T-helper 17 cell (primary cell): ENCODE results near the gene KCND3. TPM values are rescaled to one million over a fixed set of nuclear protein-coding genes. Genes with fewer than 3 reads are reported as not detected.

Experiments used
- ATAC-seq: fragments of 150-1000 bp; cut with Tn5 transposase; 2 replicates; pipeline ENCODE4 v1.10.0; 2021; ENCODE audit warnings: mild to moderate bottlenecking, moderate library complexity
- DNase-seq, 3 donors: peaks; one replicate each; pipeline versions ENCODE4 v3.0.0 to v3.0.0-alpha.2; 2020 to 2021
- H3K9me3 ChIP-seq: one replicate; pipeline ENCODE4 v1.7.0; 2013; ENCODE audit warnings: low read length, mild to moderate bottlenecking; ENCODE audit not compliant: control insufficient read depth, poor library complexity, severe bottlenecking
- H3K27ac Mint-ChIP-seq: one replicate; pipeline ENCODE4 v1.8.0; 2022; ENCODE audit warnings: mild to moderate bottlenecking, moderate library complexity, mixed read lengths
- H3K27me3 Mint-ChIP-seq: one replicate; pipeline ENCODE4 v1.8.0; 2022; ENCODE audit warnings: mixed read lengths
- H3K36me3 Mint-ChIP-seq: one replicate; pipeline ENCODE4 v1.8.0; 2022; ENCODE audit warnings: low read depth, mixed read lengths
- H3K4me1 Mint-ChIP-seq: one replicate; pipeline ENCODE4 v1.8.0; 2022; ENCODE audit warnings: mild to moderate bottlenecking, mixed read lengths
- H3K4me3 Mint-ChIP-seq: one replicate; pipeline ENCODE4 v1.8.0; 2022; ENCODE audit warnings: mild to moderate bottlenecking, moderate library complexity, mixed read lengths
- total RNA-seq, 4 donors: library from RNA in 2 of 4; stranded (reverse) in 2 of 4; gene quantifications; one replicate each; pipeline ENCODE4 v1.2.3 and lab custom pipeline; 2022 to 2026

The KCND3 gene
- total RNA-seq, 2 donors from 2014 or later = 0.12 to 2.2 TPM

- no peaks in the 10 kb centered on the region for H3K9me3 ChIP-seq
- ATAC-seq (no peak), DNase-seq (no peak)
- peaks cover 5% of the 10 kb centered on the region for H3K36me3 Mint-ChIP-seq
- no peak overlapping the region for H3K27ac Mint-ChIP-seq
- peaks cover 47% of the 10 kb centered on the region for H3K27me3 Mint-ChIP-seq
- no peak overlapping the region for H3K4me3 Mint-ChIP-seq
- no peaks in the 10 kb centered on the region for H3K4me1 Mint-ChIP-seq
These were observed 163.2 kb downstream of the KCND3 start for GRCh38 chr1:111826278-111826677.

DNA sequence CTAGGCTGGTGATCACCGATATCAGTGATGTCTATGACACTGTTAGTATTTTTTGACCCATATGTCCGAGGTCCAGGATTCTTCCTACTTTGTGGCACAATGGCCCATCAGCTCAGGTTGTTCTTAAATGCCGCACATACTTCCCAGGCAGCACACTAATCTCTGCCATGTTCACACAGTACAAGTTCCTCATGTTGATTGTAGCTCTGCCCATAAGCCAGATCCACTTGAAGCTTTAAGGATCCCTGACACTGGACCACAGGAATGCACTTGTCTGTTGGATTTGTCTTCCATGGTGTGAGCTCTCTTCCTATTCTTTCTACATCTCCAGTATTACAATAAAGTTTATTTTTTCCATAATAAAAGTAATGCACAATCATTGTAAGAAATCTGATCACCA lies 164.3 kb downstream of the KCND3 start:
- no peak overlapping the region for H3K4me3 Mint-ChIP-seq
- DNase-seq = no peak
- H3K36me3 Mint-ChIP-seq = peaks cover 5% of the 10 kb centered on the region
- no peaks in the 10 kb centered on the region for H3K9me3 ChIP-seq
- no peak overlapping the region for H3K27ac Mint-ChIP-seq
- no peaks in the 10 kb centered on the region for H3K4me1 Mint-ChIP-seq
- no peak for ATAC-seq
- H3K27me3 Mint-ChIP-seq = peaks cover 42% of the 10 kb centered on the region

GRCh38 chr1:111822138-111822537 lies 167.3 kb downstream of the KCND3 start:
- ATAC-seq = no peak
- no peak for DNase-seq
- no peak overlapping the region for H3K4me3 Mint-ChIP-seq
- peaks cover 4% of the 10 kb centered on the region for H3K36me3 Mint-ChIP-seq
- no peak overlapping the region for H3K27ac Mint-ChIP-seq
- no peaks in the 10 kb centered on the region for H3K9me3 ChIP-seq
- peaks cover 32% of the 10 kb centered on the region for H3K27me3 Mint-ChIP-seq
- no peaks in the 10 kb centered on the region for H3K4me1 Mint-ChIP-seq

DNA sequence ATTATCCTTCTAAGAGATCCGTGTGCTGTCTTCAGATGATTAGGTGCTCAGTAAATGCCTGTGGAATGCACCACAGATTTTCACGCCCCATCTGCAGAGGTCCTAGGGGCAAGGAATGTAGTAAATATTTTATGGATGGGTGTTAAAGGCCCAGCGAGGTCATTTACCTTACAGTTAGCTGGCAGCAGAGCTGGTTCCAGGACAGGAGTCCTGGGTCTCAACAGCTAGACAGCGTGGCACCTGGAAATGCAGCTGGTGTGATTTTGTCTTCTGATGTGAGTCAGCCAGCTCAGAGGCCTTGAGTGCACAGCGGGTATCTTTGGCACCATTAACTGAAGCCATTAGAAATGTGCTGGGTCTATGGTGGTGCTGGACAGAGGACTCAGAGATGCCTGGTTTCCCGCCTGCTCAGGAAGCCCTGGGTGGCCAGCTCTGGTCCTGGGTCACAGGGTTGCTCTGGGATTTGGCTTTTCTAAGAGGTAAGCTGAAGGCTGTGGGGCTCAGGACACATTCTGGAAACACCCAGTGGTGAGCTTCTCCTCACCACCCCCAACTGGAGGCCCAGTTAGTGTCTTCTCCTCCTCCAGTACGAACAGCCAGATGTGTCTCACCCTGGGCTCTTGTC lies 168.2 kb downstream of the KCND3 start:
- Mint-ChIP-seq H3K4me1 (no peaks in the 10 kb centered on the region), H3K27me3 (peaks cover 32% of the 10 kb centered on the region)

GRCh38 chr1:111819566-111820263 lies 169.8 kb downstream of the KCND3 start:
- no peaks in the 10 kb centered on the region for H3K9me3 ChIP-seq
- ATAC-seq (no peak), DNase-seq (no peak)
- H3K4me3 Mint-ChIP-seq = no peak overlapping the region
- no peaks in the 10 kb centered on the region for H3K4me1 Mint-ChIP-seq
- H3K27me3 Mint-ChIP-seq = peaks cover 44% of the 10 kb centered on the region
- H3K27ac Mint-ChIP-seq = no peak overlapping the region
- peaks cover 4% of the 10 kb centered on the region for H3K36me3 Mint-ChIP-seq

More for the DNA sequence above, 168.2 kb downstream of the KCND3 start:
- no peak for DNase-seq
- Mint-ChIP-seq H3K36me3 (peaks cover 4% of the 10 kb centered on the region), H3K4me3 (no peak overlapping the region), H3K27ac (no peak overlapping the region)
- ATAC-seq = no peak
- no peaks in the 10 kb centered on the region for H3K9me3 ChIP-seq

- DNase-seq = no peak
- no peak for ATAC-seq
- H3K36me3 Mint-ChIP-seq = peaks cover 4% of the 10 kb centered on the region
- peaks cover 3% of the 10 kb centered on the region for H3K4me1 Mint-ChIP-seq
- peaks cover 48% of the 10 kb centered on the region for H3K27me3 Mint-ChIP-seq
- H3K27ac Mint-ChIP-seq = no peak overlapping the region
- H3K9me3 ChIP-seq = no peaks in the 10 kb centered on the region
- no peak overlapping the region for H3K4me3 Mint-ChIP-seq
These were observed 170.9 kb downstream of the KCND3 start for GRCh38 chr1:111818546-111818945.

- Mint-ChIP-seq H3K4me3 (no peak overlapping the region), H3K36me3 (peaks cover 4% of the 10 kb centered on the region), H3K27ac (no peak overlapping the region), H3K4me1 (peaks cover 3% of the 10 kb centered on the region), H3K27me3 (peaks cover 48% of the 10 kb centered on the region)
- H3K9me3 ChIP-seq = no peaks in the 10 kb centered on the region
- DNase-seq (no peak), ATAC-seq (no peak)
These were observed 171.4 kb downstream of the KCND3 start for GRCh38 chr1:111818081-111818480.

DNA sequence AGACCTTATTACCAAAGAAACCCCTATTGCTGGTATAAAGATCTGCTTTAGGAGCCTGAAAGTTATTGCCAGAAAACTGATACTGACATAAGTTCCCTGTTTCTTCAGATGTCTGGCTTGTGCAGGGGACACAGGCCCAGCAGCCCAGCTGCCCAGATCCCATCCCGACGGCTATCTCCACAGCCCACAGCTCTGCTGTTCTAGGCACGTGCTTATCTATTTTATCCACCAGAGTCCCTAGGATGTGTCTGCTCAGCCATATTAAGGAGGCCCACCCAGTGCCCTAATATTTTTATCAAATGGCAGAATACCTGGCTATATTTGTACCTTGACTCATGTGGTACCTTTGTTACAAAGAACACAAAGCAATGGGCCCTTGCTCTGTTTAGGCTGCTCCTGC lies 174.8 kb downstream of the KCND3 start:
- H3K27me3 Mint-ChIP-seq = peaks cover 43% of the 10 kb centered on the region
- H3K4me1 Mint-ChIP-seq = peaks cover 3% of the 10 kb centered on the region
- H3K4me3 Mint-ChIP-seq = no peak overlapping the region
- ATAC-seq = no peak
- H3K36me3 Mint-ChIP-seq = peaks cover 5% of the 10 kb centered on the region
- H3K9me3 ChIP-seq = no peaks in the 10 kb centered on the region
- no peak for DNase-seq
- no peak overlapping the region for H3K27ac Mint-ChIP-seq

DNA sequence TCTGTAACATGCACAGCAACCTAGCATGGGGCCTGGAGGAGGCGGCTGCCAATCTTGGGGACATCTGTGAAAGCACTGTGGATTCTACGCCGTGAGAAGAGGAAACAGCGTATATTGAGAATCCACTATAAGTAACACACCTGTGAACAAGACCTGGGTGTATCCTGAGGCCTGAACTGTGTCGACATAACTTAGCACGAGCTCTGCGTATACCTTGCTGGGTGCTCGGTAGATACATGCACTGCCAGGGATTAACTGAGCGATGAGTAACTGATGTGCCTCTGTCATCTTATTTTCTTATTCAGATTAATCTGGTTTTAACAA lies 175.2 kb downstream of the KCND3 start:
- ATAC-seq (no peak), DNase-seq (no peak)
- peaks cover 43% of the 10 kb centered on the region for H3K27me3 Mint-ChIP-seq
- no peak overlapping the region for H3K27ac Mint-ChIP-seq
- H3K4me3 Mint-ChIP-seq = no peak overlapping the region
- H3K9me3 ChIP-seq = no peaks in the 10 kb centered on the region
- H3K36me3 Mint-ChIP-seq = peaks cover 5% of the 10 kb centered on the region
- peaks cover 3% of the 10 kb centered on the region for H3K4me1 Mint-ChIP-seq

DNA sequence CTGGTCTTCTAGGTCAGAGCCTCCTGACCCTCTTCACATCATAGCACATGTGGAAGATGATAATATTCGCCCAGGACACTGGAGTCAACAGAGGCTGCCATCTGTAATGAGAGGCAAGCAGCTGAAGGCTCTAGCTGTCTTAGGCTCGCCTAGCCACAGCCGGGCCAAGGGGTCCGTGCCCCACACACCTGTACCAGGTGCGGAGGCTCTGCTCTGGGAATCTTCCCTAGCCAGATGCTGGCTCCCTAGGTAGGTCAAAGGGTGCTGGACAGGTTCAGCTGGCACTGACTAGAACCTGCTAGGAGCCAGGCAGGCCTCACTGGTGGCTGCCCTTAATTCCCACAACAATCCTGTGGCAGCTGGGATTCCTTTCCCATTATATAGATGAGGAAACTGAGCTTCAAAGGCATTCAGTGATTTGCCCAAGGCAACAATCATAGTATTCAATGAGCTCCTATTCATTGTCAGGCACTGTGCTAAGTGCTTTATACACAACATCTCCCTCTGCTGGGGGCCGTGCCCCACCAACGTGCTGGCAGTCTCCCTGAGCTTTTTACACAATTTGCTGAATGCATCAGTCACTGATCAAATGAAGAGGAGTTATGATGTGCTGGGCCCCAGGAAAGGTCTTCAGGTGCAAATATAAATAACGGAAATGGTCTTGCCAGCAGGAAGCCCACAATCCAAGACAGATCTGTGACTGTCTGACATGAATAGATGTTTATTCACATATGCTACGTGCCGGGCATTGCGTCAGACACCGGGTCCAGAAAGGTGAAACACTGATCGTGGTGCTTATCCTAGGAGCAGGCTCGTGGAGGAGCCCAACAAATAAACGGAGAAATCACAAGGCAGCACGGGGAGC lies 175.8 kb downstream of the KCND3 start:
- ATAC-seq (no peak), DNase-seq (no peak)
- Mint-ChIP-seq H3K27ac (peak overlapping the region; percentile 29), H3K4me3 (no peak overlapping the region), H3K27me3 (peaks cover 38% of the 10 kb centered on the region), H3K4me1 (peaks cover 3% of the 10 kb centered on the region), H3K36me3 (peaks cover 5% of the 10 kb centered on the region)
- H3K9me3 ChIP-seq = no peaks in the 10 kb centered on the region

DNA sequence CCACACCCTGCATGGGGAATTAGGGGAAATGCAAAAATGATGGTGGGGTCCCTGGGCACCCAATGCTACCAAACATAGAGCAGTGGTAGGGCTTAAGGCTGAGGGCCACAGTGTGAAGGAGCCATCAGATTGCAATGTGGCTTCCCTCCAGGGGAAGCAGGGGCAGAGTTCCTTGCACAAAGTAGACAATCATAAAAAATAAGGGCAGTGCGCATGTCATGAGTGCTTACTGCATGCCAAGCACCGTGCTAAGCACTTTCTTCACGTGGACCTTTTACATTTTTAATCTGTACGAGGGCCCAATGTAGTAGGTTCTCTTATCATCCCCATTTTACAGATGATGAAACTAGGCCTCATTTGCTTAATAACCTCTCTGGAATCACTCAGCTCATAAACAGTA lies 177.2 kb downstream of the KCND3 start:
- peaks cover 3% of the 10 kb centered on the region for H3K36me3 Mint-ChIP-seq
- ATAC-seq (no peak), DNase-seq (no peak)
- peaks cover 3% of the 10 kb centered on the region for H3K4me1 Mint-ChIP-seq
- peaks cover 33% of the 10 kb centered on the region for H3K27me3 Mint-ChIP-seq
- H3K27ac Mint-ChIP-seq = no peak overlapping the region
- H3K9me3 ChIP-seq = no peaks in the 10 kb centered on the region
- H3K4me3 Mint-ChIP-seq = no peak overlapping the region

GRCh38 chr1:111811891-111812290 lies 177.6 kb downstream of the KCND3 start:
- H3K4me3 Mint-ChIP-seq = no peak overlapping the region
- no peak overlapping the region for H3K27ac Mint-ChIP-seq

DNA sequence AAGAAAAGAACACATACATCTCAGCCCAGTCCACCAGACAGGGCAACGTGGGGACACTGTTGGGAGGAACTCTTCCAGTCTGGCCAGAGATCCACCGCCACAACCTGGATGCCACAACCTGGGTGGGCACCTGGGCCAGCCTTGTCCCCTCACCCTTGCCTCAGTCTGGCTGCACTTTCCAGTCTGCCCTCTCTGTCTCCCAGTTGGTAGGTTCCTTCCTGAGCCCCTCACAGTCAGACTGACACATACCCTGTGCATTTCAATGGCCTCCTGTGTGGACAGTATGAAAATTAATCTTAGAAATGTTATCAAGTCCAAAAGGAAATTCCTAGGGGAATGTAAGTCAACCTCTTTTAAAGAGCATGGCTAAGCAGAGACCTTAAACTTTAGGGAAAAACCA lies 184.2 kb downstream of the KCND3 start:
- H3K9me3 ChIP-seq = no peaks in the 10 kb centered on the region
- Mint-ChIP-seq H3K4me1 (peaks cover 3% of the 10 kb centered on the region), H3K27ac (no peak overlapping the region), H3K36me3 (no peaks in the 10 kb centered on the region), H3K27me3 (peaks cover 37% of the 10 kb centered on the region), H3K4me3 (no peak overlapping the region)
- ATAC-seq (no peak), DNase-seq (no peak)

More at GRCh38 chr1:111811891-111812290, 177.6 kb downstream of the KCND3 start:
- Mint-ChIP-seq H3K4me1 (peaks cover 3% of the 10 kb centered on the region), H3K36me3 (peaks cover 3% of the 10 kb centered on the region), H3K27me3 (peaks cover 32% of the 10 kb centered on the region)
- DNase-seq = no peak
- ATAC-seq = no peak
- H3K9me3 ChIP-seq = no peaks in the 10 kb centered on the region
